Keratinocyte (primary cell): Measurements from ENCODE around the gene GPNMB.

ENCODE experiments used
- EZH2 ChIP-seq: IDR thresholded peaks from one replicate; pipeline ENCODE4 v1.6.1; 2012; ENCODE audit warnings: inconsistent platforms, mild to moderate bottlenecking, low read length, moderate library complexity
- TF ChIP-seq, protein P1 (sequence below), 3 experiments: IDR thresholded peaks in 1 of 3; conservative IDR thresholded peaks in 1 of 3; optimal IDR thresholded peaks in 1 of 3; 2 replicates in 2 of 3; 3 replicates in 1 of 3; pipeline versions ENCODE3 to v1.5.1; 2011; ENCODE audit warnings: low read length in 3 of 3, mild to moderate bottlenecking in 3 of 3, moderate library complexity in 2 of 3, control low read depth in 1 of 3, inconsistent platforms in 1 of 3; ENCODE audit not compliant: insufficient read depth in 2 of 3; ENCODE audit errors: extremely low read depth in 1 of 3

DNA sequence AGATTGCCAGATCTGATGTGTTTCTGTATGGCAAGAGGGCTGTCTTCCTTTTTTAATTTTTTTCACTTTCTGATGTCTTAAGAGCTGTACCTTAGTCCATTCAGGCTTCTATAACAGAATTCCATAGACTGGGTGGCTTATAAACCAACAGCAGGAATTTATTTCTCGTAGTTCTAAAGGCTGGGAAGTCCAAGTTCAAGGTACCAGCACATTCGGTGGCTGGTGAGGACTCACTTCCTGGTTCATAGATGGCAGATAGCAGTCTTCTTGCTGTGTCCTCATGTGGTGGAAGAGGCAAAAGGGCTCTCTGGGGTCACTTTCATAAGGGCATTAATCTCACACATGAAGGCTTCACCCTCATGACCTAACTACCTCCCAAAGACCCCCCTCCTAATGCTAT lies 20.8 kb downstream of the GPNMB start:
- TF ChIP-seq, protein P1, sequence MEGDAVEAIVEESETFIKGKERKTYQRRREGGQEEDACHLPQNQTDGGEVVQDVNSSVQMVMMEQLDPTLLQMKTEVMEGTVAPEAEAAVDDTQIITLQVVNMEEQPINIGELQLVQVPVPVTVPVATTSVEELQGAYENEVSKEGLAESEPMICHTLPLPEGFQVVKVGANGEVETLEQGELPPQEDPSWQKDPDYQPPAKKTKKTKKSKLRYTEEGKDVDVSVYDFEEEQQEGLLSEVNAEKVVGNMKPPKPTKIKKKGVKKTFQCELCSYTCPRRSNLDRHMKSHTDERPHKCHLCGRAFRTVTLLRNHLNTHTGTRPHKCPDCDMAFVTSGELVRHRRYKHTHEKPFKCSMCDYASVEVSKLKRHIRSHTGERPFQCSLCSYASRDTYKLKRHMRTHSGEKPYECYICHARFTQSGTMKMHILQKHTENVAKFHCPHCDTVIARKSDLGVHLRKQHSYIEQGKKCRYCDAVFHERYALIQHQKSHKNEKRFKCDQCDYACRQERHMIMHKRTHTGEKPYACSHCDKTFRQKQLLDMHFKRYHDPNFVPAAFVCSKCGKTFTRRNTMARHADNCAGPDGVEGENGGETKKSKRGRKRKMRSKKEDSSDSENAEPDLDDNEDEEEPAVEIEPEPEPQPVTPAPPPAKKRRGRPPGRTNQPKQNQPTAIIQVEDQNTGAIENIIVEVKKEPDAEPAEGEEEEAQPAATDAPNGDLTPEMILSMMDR (optimal IDR thresholded peaks at IDR 0.05 in 1 of 3, IDR thresholded peaks at IDR 0.05 in 1 of 3, conservative IDR thresholded peaks at IDR 0.05 in 1 of 3; ENCODE audit: extremely low read depth in 1 of 3, insufficient read depth in 2 of 3, low read length in 3 of 3) = no peak
- TF ChIP-seq EZH2 = no peak
